ENCODE measurements around the gene UBE2I.

DNA sequence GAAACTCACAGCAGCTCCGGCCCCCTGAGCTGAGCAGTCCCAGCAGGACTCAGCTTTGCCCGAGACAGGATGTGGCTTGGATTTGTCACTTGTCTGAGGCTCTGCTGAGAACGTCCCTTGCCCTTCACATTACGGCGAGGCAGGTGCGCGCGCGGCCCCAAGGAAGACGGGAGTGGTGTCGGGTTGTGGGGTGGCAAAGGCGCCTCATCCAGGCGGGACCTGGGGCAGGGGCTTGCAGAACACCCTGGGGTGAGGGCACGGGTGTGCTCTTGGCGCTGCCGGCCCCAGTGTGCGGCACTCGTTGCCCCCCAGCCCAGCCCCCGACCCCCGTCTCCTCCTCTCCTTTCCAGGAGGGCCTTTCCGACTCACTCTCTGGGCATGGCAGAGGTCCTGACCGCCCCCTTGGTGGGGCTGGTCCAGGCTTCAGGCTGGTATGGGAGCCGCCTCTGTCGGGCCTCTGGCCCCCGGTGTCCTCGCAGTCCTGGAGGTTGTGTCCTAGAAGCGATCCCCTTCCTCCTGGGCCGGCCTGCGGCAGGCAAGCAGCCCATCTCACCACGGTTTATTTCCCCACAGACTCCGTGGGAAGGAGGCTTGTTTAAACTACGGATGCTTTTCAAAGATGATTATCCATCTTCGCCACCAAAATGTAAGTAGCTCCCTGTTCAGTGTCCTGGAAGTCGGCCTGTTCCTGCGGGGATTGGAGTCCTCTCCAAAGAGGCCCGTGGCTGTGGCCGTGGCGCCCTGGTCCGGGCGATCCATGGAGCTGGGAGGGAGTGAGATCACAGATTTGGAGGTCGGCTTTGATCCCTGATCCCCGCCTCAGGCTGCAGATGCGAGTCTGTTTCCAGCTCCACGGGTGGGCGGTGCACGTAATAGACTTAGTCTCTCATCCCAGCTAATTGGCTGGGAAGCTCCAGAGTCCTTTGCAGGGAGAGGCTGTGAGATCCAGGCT is 5.9 kb downstream of the UBE2I start:
- TF ChIP-seq, protein P1, sequence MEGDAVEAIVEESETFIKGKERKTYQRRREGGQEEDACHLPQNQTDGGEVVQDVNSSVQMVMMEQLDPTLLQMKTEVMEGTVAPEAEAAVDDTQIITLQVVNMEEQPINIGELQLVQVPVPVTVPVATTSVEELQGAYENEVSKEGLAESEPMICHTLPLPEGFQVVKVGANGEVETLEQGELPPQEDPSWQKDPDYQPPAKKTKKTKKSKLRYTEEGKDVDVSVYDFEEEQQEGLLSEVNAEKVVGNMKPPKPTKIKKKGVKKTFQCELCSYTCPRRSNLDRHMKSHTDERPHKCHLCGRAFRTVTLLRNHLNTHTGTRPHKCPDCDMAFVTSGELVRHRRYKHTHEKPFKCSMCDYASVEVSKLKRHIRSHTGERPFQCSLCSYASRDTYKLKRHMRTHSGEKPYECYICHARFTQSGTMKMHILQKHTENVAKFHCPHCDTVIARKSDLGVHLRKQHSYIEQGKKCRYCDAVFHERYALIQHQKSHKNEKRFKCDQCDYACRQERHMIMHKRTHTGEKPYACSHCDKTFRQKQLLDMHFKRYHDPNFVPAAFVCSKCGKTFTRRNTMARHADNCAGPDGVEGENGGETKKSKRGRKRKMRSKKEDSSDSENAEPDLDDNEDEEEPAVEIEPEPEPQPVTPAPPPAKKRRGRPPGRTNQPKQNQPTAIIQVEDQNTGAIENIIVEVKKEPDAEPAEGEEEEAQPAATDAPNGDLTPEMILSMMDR (IDR thresholded peaks at IDR 0.05), result no peak
- TF ChIP-seq POLR2A (IDR thresholded peaks at IDR 0.05) (no peak), POLR2AphosphoS5 (IDR thresholded peaks at IDR 0.05) (no peak)
